PC-3 (cell line): ENCODE data around the gene PDLIM7. TPM values are rescaled to one million over a fixed set of nuclear protein-coding genes. Genes with fewer than 3 reads are reported as not detected.

ENCODE experiments used
- ATAC-seq: fragments of 200-7000 bp; cut with Tn5 transposase; 2 replicates; pipeline ENCODE4 v1.9.1; 2020; ENCODE audit warnings: mild to moderate bottlenecking, moderate library complexity
- BruUV-seq: library from RNA; stranded (reverse); fragments of 400-500 nt; replicated peaks from 2 replicates; lab custom pipeline; 2021; lab: Mats Ljungman, UMichigan
- CTCF ChIA-PET: fragments of 300-600 bp; sonication (Branson Sonifier 250); formaldehyde crosslinking; loops from one replicate; lab custom pipeline; 2022; ENCODE audit warnings: antibody characterized with exemption; lab: Charles Lee
- POLR2A ChIA-PET: fragments of 300-600 bp; sonication (Branson Sonifier 250); formaldehyde crosslinking; loops from one replicate; lab custom pipeline; 2022; ENCODE audit warnings: antibody characterized with exemption; ENCODE audit not compliant: unreplicated experiment; lab: Charles Lee
- DNase-seq: peaks from one replicate; pipeline ENCODE4 v3.0.0-alpha.2; 2015
- H2AFZ ChIP-seq: fragments of 300-600 bp; sonication (generic); 2 replicates; pipeline ENCODE4 v1.6.0; 2016; ENCODE audit warnings: antibody characterized with exemption, low read length
- H3F3A ChIP-seq: fragments of 300-600 bp; sonication (generic); one replicate; pipeline ENCODE4 v1.6.0; 2017; ENCODE audit warnings: antibody characterized with exemption, low read length, control low read depth, mild to moderate bottlenecking; ENCODE audit not compliant: unreplicated experiment
- H3K27ac ChIP-seq: fragments of 300-600 bp; sonication (generic); 2 replicates; pipeline ENCODE4 v1.5.1; 2016; ENCODE audit warnings: mild to moderate bottlenecking, low read length
- H3K27me3 ChIP-seq: fragments of 300-600 bp; sonication (generic); 2 replicates; pipeline ENCODE4 v1.6.1; 2016; ENCODE audit warnings: low read length, mixed read lengths
- H3K36me3 ChIP-seq: fragments of 300-600 bp; sonication (generic); 2 replicates; pipeline ENCODE4 v1.6.1; 2016; ENCODE audit warnings: low read depth, mixed run types, low read length, mixed read lengths
- H3K4me1 ChIP-seq: fragments of 300-600 bp; sonication (generic); 2 replicates; pipeline ENCODE4 v1.5.1; 2016; ENCODE audit warnings: low read length; ENCODE audit not compliant: insufficient read depth
- H3K4me2 ChIP-seq: fragments of 300-600 bp; sonication (generic); 2 replicates; pipeline ENCODE4 v1.6.0; 2016; ENCODE audit warnings: low read length
- H3K4me3 ChIP-seq: fragments of 300-600 bp; sonication (generic); 2 replicates; pipeline ENCODE4 v1.5.1; 2016; ENCODE audit warnings: mild to moderate bottlenecking, low read length, mixed read lengths
- H3K79me2 ChIP-seq: fragments of 300-600 bp; sonication (generic); 2 replicates; pipeline ENCODE4 v1.6.1; 2017; ENCODE audit warnings: low read length, mixed read lengths
- H3K9ac ChIP-seq: fragments of 300-600 bp; sonication (generic); 2 replicates; pipeline ENCODE4 v1.6.0; 2016; ENCODE audit warnings: mild to moderate bottlenecking, low read length
- H3K9me2 ChIP-seq: fragments of 300-600 bp; sonication (generic); replicated peaks from 2 replicates; pipeline ENCODE4 v1.6.1; 2016; ENCODE audit warnings: mixed run types, low read length, mixed read lengths
- H3K9me3 ChIP-seq: fragments of 300-600 bp; sonication (generic); 2 replicates; pipeline ENCODE4 v1.6.1; 2016; ENCODE audit warnings: low read length, mixed read lengths
- H4K20me1 ChIP-seq: fragments of 300-600 bp; sonication (generic); 2 replicates; pipeline ENCODE4 v1.6.1; 2016; ENCODE audit warnings: low read length, mixed read lengths
- CTCF ChIP-seq: fragments of 300-600 bp; sonication (generic); conservative IDR thresholded peaks from 2 replicates; pipeline ENCODE4 v1.5.1; 2017; ENCODE audit warnings: antibody characterized with exemption, low read depth, mild to moderate bottlenecking, low read length
- EZH2 ChIP-seq: fragments of 300-600 bp; sonication (generic); IDR thresholded peaks from one replicate; pipeline ENCODE4 v1.6.1; 2017; ENCODE audit warnings: antibody characterized with exemption, mild to moderate bottlenecking, low read length; ENCODE audit not compliant: unreplicated experiment
- EZH2phosphoT487 ChIP-seq: fragments of 300-600 bp; sonication (generic); IDR thresholded peaks from 2 replicates; pipeline ENCODE4 v1.6.1; 2018; ENCODE audit warnings: mild to moderate bottlenecking, antibody characterized with exemption, low read length, borderline replicate concordance
- intact Hi-C: fragments of 100-400 bp; cut with micrococcal nuclease; formaldehyde crosslinking; loops from 2 replicates; pipeline ENCODE4 v1.9.0; 2023
- total RNA-seq: library from RNA; depleted of rRNA; stranded (reverse); fragments of >200 nt; gene quantifications from 2 replicates; pipeline ENCODE4 v1.2.3, GENCODE V29; 2014

PDLIM7 gene
- total RNA-seq, 1 experiment from 2014 or later, result 159 TPM

- Histone ChIP-seq H3F3A (peaks cover 4% of the 10 kb centered on the region), H3K9me2 (no peaks in the 10 kb centered on the region), H4K20me1 (peaks cover 8% of the 10 kb centered on the region; the same call in 1 of the 2 replicates), H3K4me1 (peaks cover 41% of the 10 kb centered on the region), H3K27me3 (no peaks in the 10 kb centered on the region), H3K79me2 (peaks cover 43% of the 10 kb centered on the region), H3K27ac (peak overlapping the region; percentile 93), H3K9ac (peak overlapping the region; percentile 66), H3K4me3 (peak overlapping the region; percentile 46), H3K4me2 (peak overlapping the region; percentile 99), H3K9me3 (no peaks in the 10 kb centered on the region), H2AFZ (no peak overlapping the region), H3K36me3 (peaks cover 40% of the 10 kb centered on the region)
- intact Hi-C loops, result no loop called here
- no peak for DNase-seq
- POLR2A ChIA-PET, result no interaction called here
- TF ChIP-seq EZH2 (no peak), CTCF (no peak), EZH2phosphoT487 (no peak)
- no peak for ATAC-seq
- no TSS peak for BruUV-seq
- CTCF ChIA-PET, result no interaction called here
Observed at GRCh38 chr5:177493795-177494345, 3.5 kb downstream of the PDLIM7 start.

GRCh38 chr5:177492841-177493240 lies 4.6 kb downstream of the PDLIM7 start:
- no peaks in the 10 kb centered on the region for H3K9me3 ChIP-seq
- H3K4me2 ChIP-seq, result no peak overlapping the region
- H3K4me1 ChIP-seq, result peaks cover 36% of the 10 kb centered on the region
- BruUV-seq, result no TSS peak
- ATAC-seq (no peak), DNase-seq (no peak)
- ChIA-PET POLR2A (no interaction called here), CTCF (no interaction called here)
- H3K79me2 ChIP-seq, result peaks cover 43% of the 10 kb centered on the region
- H3K36me3 ChIP-seq, result peaks cover 47% of the 10 kb centered on the region
- H4K20me1 ChIP-seq, result peaks cover 8% of the 10 kb centered on the region; the same call in 1 of the 2 replicates
- H3K4me3 ChIP-seq, result no peak overlapping the region
- peak overlapping the region; percentile 93 for H3K27ac ChIP-seq
- H3K27me3 ChIP-seq, result no peaks in the 10 kb centered on the region
- intact Hi-C loops, result no loop called here
- H3K9me2 ChIP-seq, result no peaks in the 10 kb centered on the region
- no peak for TF ChIP-seq EZH2phosphoT487
- TF ChIP-seq CTCF, result no peak
- TF ChIP-seq EZH2, result no peak
- H3F3A ChIP-seq, result peaks cover 4% of the 10 kb centered on the region
- no peak overlapping the region for H3K9ac ChIP-seq
- no peak overlapping the region for H2AFZ ChIP-seq

GRCh38 chr5:177491983-177492746 lies 5.2 kb downstream of the PDLIM7 start:
- Histone ChIP-seq H3K4me3 (no peak overlapping the region), H4K20me1 (peaks cover 8% of the 10 kb centered on the region; the same call in 1 of the 2 replicates), H3K4me2 (no peak overlapping the region), H3K9me2 (no peaks in the 10 kb centered on the region), H3K79me2 (peaks cover 42% of the 10 kb centered on the region), H3K27ac (no peak overlapping the region), H3K27me3 (no peaks in the 10 kb centered on the region), H3K4me1 (peaks cover 36% of the 10 kb centered on the region), H3K9ac (no peak overlapping the region), H2AFZ (no peak overlapping the region), H3K9me3 (no peaks in the 10 kb centered on the region), H3F3A (peaks cover 4% of the 10 kb centered on the region), H3K36me3 (peaks cover 54% of the 10 kb centered on the region)
- ChIA-PET POLR2A (no interaction called here), CTCF (no interaction called here)
- TF ChIP-seq CTCF, result no peak
- no peak for TF ChIP-seq EZH2
- no peak for TF ChIP-seq EZH2phosphoT487
- BruUV-seq, result no TSS peak
- no peak for ATAC-seq
- intact Hi-C loops, result no loop called here
- no peak for DNase-seq
